ENCODE results near the gene KCNG3. TPM values are rescaled to one million over a fixed set of nuclear protein-coding genes. Genes with fewer than 3 reads are reported as not detected.

The KCNG3 gene
- total and polyA plus RNA-seq, 2 of the 13 experiments (the other 11 are each of a cell fraction or from before 2014, with no cell fraction given) = 2.8 to 4.8 TPM

DNA sequence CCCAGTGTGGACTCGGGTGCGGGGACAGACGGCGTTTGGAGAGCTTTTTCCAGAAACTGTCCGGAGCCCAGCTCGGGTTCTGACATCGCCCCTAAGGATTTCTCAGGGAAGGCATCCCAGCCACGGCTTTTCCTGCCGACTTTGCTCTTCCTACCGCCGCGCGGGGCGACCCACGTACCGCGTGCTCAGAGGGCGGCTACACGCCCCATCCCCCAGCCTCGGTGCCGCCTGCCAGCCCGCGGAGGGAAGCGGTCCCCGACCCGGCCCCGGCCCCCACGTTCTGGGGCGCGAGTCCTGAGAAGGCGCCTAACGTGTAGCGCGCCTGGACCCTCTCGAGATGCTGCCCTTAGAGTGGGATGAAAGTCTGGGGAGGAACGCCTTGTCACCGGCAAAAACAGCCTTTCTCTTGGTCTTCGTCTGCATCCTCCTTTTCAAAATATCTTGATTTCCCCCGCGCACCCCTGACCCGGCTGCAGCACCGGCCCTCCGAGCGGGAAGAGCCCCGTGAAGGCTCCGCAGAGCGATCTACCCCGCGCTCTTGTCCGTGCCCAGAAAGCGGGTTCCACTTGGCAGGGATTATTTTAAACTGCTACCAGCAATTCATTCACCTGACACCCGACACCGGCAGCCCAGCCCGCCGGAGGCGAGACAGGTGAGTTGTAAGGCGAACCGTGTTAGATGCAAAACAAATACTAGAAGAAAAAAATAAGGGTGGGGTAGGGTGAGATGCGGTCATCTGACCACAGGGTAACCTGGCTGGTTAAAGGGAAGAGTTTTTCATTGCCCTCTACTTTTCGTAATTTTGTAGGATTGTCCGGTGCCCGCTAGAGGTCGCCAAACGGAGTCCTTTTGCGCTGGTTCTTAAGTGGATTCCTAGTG, 812 bp upstream of the KCNG3 start (continued):
- TF ChIP-seq NR2F2 (IDR thresholded peaks at IDR 0.05; ENCODE audit: borderline replicate concordance, low read depth) = no peak
- TF ChIP-seq MXI1 (IDR thresholded peaks at IDR 0.05; ENCODE audit: borderline replicate concordance, low read depth, low read length) = no peak
- no peak for TF ChIP-seq ZFP36L1 (CRISPR knock-in tag; IDR thresholded peaks at IDR 0.05)
- TF ChIP-seq CREM (IDR thresholded peaks at IDR 0.05) = peak; percentile 31; the same call in 1 of the 2 replicates
- no peak for TF ChIP-seq CREM (CRISPR knock-in tag; IDR thresholded peaks at IDR 0.05)
- no peak for TF ChIP-seq SKI (IDR thresholded peaks at IDR 0.05; ENCODE audit: partially characterized antibody)
- TF ChIP-seq ZNF614 (CRISPR knock-in tag; IDR thresholded peaks at IDR 0.05; ENCODE audit: borderline replicate concordance) = no peak; the same call in 1 of the 2 replicates
- peak; percentile 96; the same call in 1 of the 2 replicates for TF ChIP-seq KLF13 (CRISPR knock-in tag; IDR thresholded peaks at IDR 0.05)
- TF ChIP-seq, protein P1, sequence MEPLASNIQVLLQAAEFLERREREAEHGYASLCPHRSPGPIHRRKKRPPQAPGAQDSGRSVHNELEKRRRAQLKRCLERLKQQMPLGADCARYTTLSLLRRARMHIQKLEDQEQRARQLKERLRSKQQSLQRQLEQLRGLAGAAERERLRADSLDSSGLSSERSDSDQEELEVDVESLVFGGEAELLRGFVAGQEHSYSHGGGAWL (CRISPR knock-in tag; IDR thresholded peaks at IDR 0.05) = peak; percentile 45; the same call in 1 of the 2 replicates
- TF ChIP-seq, protein P2, sequence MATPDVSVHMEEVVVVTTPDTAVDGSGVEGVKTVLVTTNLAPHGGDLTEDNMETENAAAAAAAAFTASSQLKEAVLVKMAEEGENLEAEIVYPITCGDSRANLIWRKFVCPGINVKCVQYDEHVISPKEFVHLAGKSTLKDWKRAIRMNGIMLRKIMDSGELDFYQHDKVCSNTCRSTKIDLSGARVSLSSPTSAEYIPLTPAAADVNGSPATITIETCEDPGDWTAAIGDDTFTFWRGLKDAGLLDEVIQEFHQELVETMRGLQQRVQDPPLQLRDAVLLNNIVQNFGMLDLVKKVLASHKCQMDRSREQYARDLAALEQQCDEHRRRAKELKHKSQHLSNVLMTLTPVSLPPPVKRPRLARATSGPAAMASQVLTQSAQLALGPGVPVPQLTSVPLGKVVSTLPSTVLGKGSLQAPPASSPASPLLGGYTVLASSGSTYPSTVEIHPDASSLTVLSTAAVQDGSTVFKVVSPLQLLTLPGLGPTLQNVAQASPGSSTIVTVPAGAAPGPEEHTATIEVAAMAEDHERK (CRISPR knock-in tag; IDR thresholded peaks at IDR 0.05; ENCODE audit: low read depth) = no peak; the same call in 1 of the 2 replicates
- TF ChIP-seq YEATS4 (CRISPR knock-in tag; IDR thresholded peaks at IDR 0.05; ENCODE audit: borderline replicate concordance) = peak; percentile 52; the same call in 1 of the 2 replicates
- no peak for TF ChIP-seq CBX1 (IDR thresholded peaks at IDR 0.05; ENCODE audit: low read depth)
- no peak for TF ChIP-seq ZNF431 (CRISPR knock-in tag; IDR thresholded peaks at IDR 0.05; ENCODE audit: borderline replicate concordance, low read depth)
- TF ChIP-seq, protein P3, sequence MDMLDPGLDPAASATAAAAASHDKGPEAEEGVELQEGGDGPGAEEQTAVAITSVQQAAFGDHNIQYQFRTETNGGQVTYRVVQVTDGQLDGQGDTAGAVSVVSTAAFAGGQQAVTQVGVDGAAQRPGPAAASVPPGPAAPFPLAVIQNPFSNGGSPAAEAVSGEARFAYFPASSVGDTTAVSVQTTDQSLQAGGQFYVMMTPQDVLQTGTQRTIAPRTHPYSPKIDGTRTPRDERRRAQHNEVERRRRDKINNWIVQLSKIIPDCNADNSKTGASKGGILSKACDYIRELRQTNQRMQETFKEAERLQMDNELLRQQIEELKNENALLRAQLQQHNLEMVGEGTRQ (IDR thresholded peaks at IDR 0.05; ENCODE audit: low read depth, low read length) = no peak
- TF ChIP-seq, protein P3 (CRISPR knock-in tag; IDR thresholded peaks at IDR 0.05; ENCODE audit: borderline replicate concordance) = 0 out of 2 replicates have a peak, but pooled peaks have one; percentile 51
